KMS-11 (cell line): Measurements from ENCODE around the gene ARVCF.

Experiments used
- H2AFZ ChIP-seq: fragments of 200-600 bp; sonication (generic); 2 replicates; pipeline ENCODE4 v1.6.1; 2016; ENCODE audit warnings: antibody characterized with exemption, mixed run types, low read depth
- H3K27ac ChIP-seq: fragments of 200-600 bp; sonication (generic); 2 replicates; pipeline ENCODE4 v1.6.1; 2016; ENCODE audit warnings: mild to moderate bottlenecking, mixed run types
- H3K27me3 ChIP-seq: fragments of 200-600 bp; sonication (generic); 2 replicates; pipeline ENCODE4 v1.6.1; 2017; ENCODE audit warnings: mild to moderate bottlenecking, low read depth, mixed run types, moderate library complexity; ENCODE audit not compliant: insufficient read depth
- H3K36me3 ChIP-seq: fragments of 200-600 bp; sonication (generic); 2 replicates; pipeline ENCODE4 v1.6.1; 2017; ENCODE audit warnings: mild to moderate bottlenecking, mixed run types; ENCODE audit not compliant: insufficient read depth
- H3K4me1 ChIP-seq: fragments of 200-600 bp; sonication (generic); 2 replicates; pipeline ENCODE4 v1.6.1; 2016; ENCODE audit warnings: mild to moderate bottlenecking, low read depth, mixed run types; ENCODE audit not compliant: poor library complexity, severe bottlenecking
- H3K4me2 ChIP-seq: fragments of 200-600 bp; sonication (generic); 2 replicates; pipeline ENCODE4 v1.7.0; 2016; ENCODE audit warnings: mild to moderate bottlenecking, mixed run types
- H3K4me3 ChIP-seq: fragments of 200-600 bp; sonication (generic); IDR thresholded peaks from 2 replicates; pipeline ENCODE4 v1.6.1; 2017; ENCODE audit warnings: low read depth, low read length, mixed read lengths; ENCODE audit not compliant: insufficient read depth
- H3K79me2 ChIP-seq: fragments of 200-600 bp; sonication (generic); 2 replicates; pipeline ENCODE4 v1.6.1; 2016; ENCODE audit warnings: low read depth, mixed run types; ENCODE audit not compliant: insufficient read depth
- H3K9ac ChIP-seq: fragments of 200-600 bp; sonication (generic); 2 replicates; pipeline ENCODE4 v1.6.1; 2016; ENCODE audit warnings: mild to moderate bottlenecking, mixed run types
- H4K20me1 ChIP-seq: fragments of 200-600 bp; sonication (generic); 2 replicates; pipeline ENCODE4 v1.6.1; 2016; ENCODE audit warnings: mild to moderate bottlenecking, mixed run types; ENCODE audit not compliant: insufficient read depth
- CTCF ChIP-seq: fragments of 200-600 bp; sonication (generic); conservative IDR thresholded peaks from 2 replicates; pipeline ENCODE4 v1.6.1; 2017; ENCODE audit warnings: low read depth, mild to moderate bottlenecking, antibody characterized with exemption, low read length, moderate library complexity, mixed read lengths

The ARVCF gene

GRCh38 chr22:19933341-19934241 is 83.0 kb downstream of the ARVCF start:
- no peaks in the 10 kb centered on the region for H4K20me1 ChIP-seq
- H2AFZ ChIP-seq: no peak overlapping the region
- no peaks in the 10 kb centered on the region for H3K27me3 ChIP-seq
- no peaks in the 10 kb centered on the region for H3K36me3 ChIP-seq
- no peak overlapping the region for H3K27ac ChIP-seq
- no peaks in the 10 kb centered on the region for H3K4me1 ChIP-seq
- no peak overlapping the region for H3K4me2 ChIP-seq
- TF ChIP-seq CTCF: no peak
- H3K9ac ChIP-seq: no peak overlapping the region
- no peak overlapping the region for H3K4me3 ChIP-seq
- no peaks in the 10 kb centered on the region for H3K79me2 ChIP-seq

GRCh38 chr22:19932367-19933206 is 84.0 kb downstream of the ARVCF start:
- no peak overlapping the region for H2AFZ ChIP-seq
- no peaks in the 10 kb centered on the region for H3K27me3 ChIP-seq
- H3K4me2 ChIP-seq: no peak overlapping the region
- no peaks in the 10 kb centered on the region for H4K20me1 ChIP-seq
- no peak overlapping the region for H3K27ac ChIP-seq
- H3K79me2 ChIP-seq: no peaks in the 10 kb centered on the region
- no peaks in the 10 kb centered on the region for H3K4me1 ChIP-seq
- H3K36me3 ChIP-seq: no peaks in the 10 kb centered on the region
- H3K9ac ChIP-seq: no peak overlapping the region
- TF ChIP-seq CTCF: no peak
- H3K4me3 ChIP-seq: no peak overlapping the region

GRCh38 chr22:19931514-19931913 is 85.1 kb downstream of the ARVCF start:
- TF ChIP-seq CTCF: no peak
- no peak overlapping the region for H3K4me2 ChIP-seq
- no peaks in the 10 kb centered on the region for H3K27me3 ChIP-seq
- H3K79me2 ChIP-seq: no peaks in the 10 kb centered on the region
- no peak overlapping the region for H3K4me3 ChIP-seq
- H3K4me1 ChIP-seq: no peaks in the 10 kb centered on the region
- no peaks in the 10 kb centered on the region for H3K36me3 ChIP-seq
- H3K27ac ChIP-seq: no peak overlapping the region
- no peak overlapping the region for H3K9ac ChIP-seq
- no peak overlapping the region for H2AFZ ChIP-seq
- H4K20me1 ChIP-seq: no peaks in the 10 kb centered on the region

GRCh38 chr22:19930551-19931486 is 85.8 kb downstream of the ARVCF start:
- Histone ChIP-seq H3K27me3 (no peaks in the 10 kb centered on the region), H3K27ac (no peak overlapping the region), H3K4me2 (no peak overlapping the region), H3K4me3 (no peak overlapping the region), H3K4me1 (no peaks in the 10 kb centered on the region), H3K79me2 (no peaks in the 10 kb centered on the region), H3K9ac (no peak overlapping the region), H3K36me3 (no peaks in the 10 kb centered on the region), H4K20me1 (no peaks in the 10 kb centered on the region), H2AFZ (no peak overlapping the region)
- TF ChIP-seq CTCF: no peak
